ENCODE results near the gene SGK1.

The SGK1 gene

GRCh38 chr6:134128146-134128545 lies 189.8 kb downstream of the SGK1 start:
- Histone ChIP-seq H3K4me2 (no peak overlapping the region), H3K79me2 (ENCODE audit: insufficient read depth, low read depth) (no peaks in the 10 kb centered on the region), H3K9ac (no peak overlapping the region), H3K36me3 (ENCODE audit: insufficient read depth) (no peaks in the 10 kb centered on the region), H3K4me1 (ENCODE audit: low read depth, poor library complexity, severe bottlenecking) (peaks cover 7% of the 10 kb centered on the region), H3K27ac (no peak overlapping the region), H3K4me3 (IDR thresholded peaks at IDR 0.05; ENCODE audit: insufficient read depth, low read depth, low read length) (no peak overlapping the region), H3K27me3 (ENCODE audit: insufficient read depth, low read depth) (no peaks in the 10 kb centered on the region), H4K20me1 (ENCODE audit: insufficient read depth) (no peaks in the 10 kb centered on the region), H2AFZ (ENCODE audit: low read depth) (no peak overlapping the region)
- TF ChIP-seq CTCF (conservative IDR thresholded peaks at IDR 0.05; ENCODE audit: low read depth, low read length) = no peak

GRCh38 chr6:134123666-134124208 lies 194.2 kb downstream of the SGK1 start:
- Histone ChIP-seq H3K4me1 (ENCODE audit: low read depth, poor library complexity, severe bottlenecking) (peaks cover 7% of the 10 kb centered on the region), H3K4me3 (IDR thresholded peaks at IDR 0.05; ENCODE audit: insufficient read depth, low read depth, low read length) (no peak overlapping the region), H4K20me1 (ENCODE audit: insufficient read depth) (no peaks in the 10 kb centered on the region), H3K79me2 (ENCODE audit: insufficient read depth, low read depth) (no peaks in the 10 kb centered on the region), H3K4me2 (no peak overlapping the region; the same call in 1 of the 2 replicates), H3K27me3 (ENCODE audit: insufficient read depth, low read depth) (no peaks in the 10 kb centered on the region), H3K27ac (no peak overlapping the region), H2AFZ (ENCODE audit: low read depth) (0 out of 2 replicates have a peak overlapping the region, but pooled peaks have one; percentile 25), H3K9ac (no peak overlapping the region), H3K36me3 (ENCODE audit: insufficient read depth) (no peaks in the 10 kb centered on the region)
- peak; percentile 87 for TF ChIP-seq CTCF (conservative IDR thresholded peaks at IDR 0.05; ENCODE audit: low read depth, low read length)

- Histone ChIP-seq H3K27me3 (ENCODE audit: insufficient read depth, low read depth) (no peaks in the 10 kb centered on the region), H3K9ac (no peak overlapping the region), H3K4me2 (no peak overlapping the region), H3K4me3 (IDR thresholded peaks at IDR 0.05; ENCODE audit: insufficient read depth, low read depth, low read length) (no peak overlapping the region), H2AFZ (ENCODE audit: low read depth) (no peak overlapping the region), H3K36me3 (ENCODE audit: insufficient read depth) (no peaks in the 10 kb centered on the region), H3K4me1 (ENCODE audit: low read depth, poor library complexity, severe bottlenecking) (peaks cover 7% of the 10 kb centered on the region), H3K27ac (no peak overlapping the region), H4K20me1 (ENCODE audit: insufficient read depth) (no peaks in the 10 kb centered on the region), H3K79me2 (ENCODE audit: insufficient read depth, low read depth) (no peaks in the 10 kb centered on the region)
- no peak for TF ChIP-seq CTCF (conservative IDR thresholded peaks at IDR 0.05; ENCODE audit: low read depth, low read length)
Observed at GRCh38 chr6:134122775-134123174, 195.1 kb downstream of the SGK1 start.

- Histone ChIP-seq H3K27ac (no peak overlapping the region), H3K79me2 (ENCODE audit: insufficient read depth, low read depth) (no peaks in the 10 kb centered on the region), H3K4me1 (ENCODE audit: low read depth, poor library complexity, severe bottlenecking) (peaks cover 7% of the 10 kb centered on the region), H4K20me1 (ENCODE audit: insufficient read depth) (no peaks in the 10 kb centered on the region), H3K9ac (no peak overlapping the region), H3K36me3 (ENCODE audit: insufficient read depth) (no peaks in the 10 kb centered on the region), H2AFZ (ENCODE audit: low read depth) (no peak overlapping the region), H3K4me2 (no peak overlapping the region), H3K27me3 (ENCODE audit: insufficient read depth, low read depth) (no peaks in the 10 kb centered on the region), H3K4me3 (IDR thresholded peaks at IDR 0.05; ENCODE audit: insufficient read depth, low read depth, low read length) (no peak overlapping the region)
- no peak for TF ChIP-seq CTCF (conservative IDR thresholded peaks at IDR 0.05; ENCODE audit: low read depth, low read length)
Observed at GRCh38 chr6:134119486-134119885, 198.4 kb downstream of the SGK1 start.

All from KMS-11 (cell line).